ENCODE measurements around the gene DDX41. TPM values are rescaled to one million over a fixed set of nuclear protein-coding genes. Genes with fewer than 3 reads are reported as not detected.

Gene DDX41
- total and polyA plus RNA-seq, 2 donors (not counting 1 experiment from before 2014, with no cell fraction given), result 66.8 to 79.1 TPM

DNA sequence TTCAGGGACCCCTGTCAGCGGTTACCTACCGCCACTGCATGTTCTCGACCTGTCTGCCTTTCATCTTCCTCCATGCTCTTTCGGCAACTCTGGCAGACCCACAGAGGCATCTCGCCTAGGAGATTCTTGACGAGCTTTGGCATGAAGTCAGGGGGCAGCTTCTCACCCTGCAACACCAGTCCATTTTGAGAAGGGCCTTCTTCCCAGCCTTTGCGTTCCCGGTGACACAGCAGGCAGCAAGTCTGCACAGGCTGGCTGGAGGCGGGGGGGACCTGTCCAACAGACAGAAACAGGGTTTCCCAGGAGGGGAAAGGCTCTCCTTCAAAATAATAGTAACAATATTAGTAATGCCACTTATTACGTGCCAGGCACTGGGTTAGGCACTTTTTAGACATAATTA lies 22.1 kb upstream of the DDX41 start:
- TF ChIP-seq, protein P1, sequence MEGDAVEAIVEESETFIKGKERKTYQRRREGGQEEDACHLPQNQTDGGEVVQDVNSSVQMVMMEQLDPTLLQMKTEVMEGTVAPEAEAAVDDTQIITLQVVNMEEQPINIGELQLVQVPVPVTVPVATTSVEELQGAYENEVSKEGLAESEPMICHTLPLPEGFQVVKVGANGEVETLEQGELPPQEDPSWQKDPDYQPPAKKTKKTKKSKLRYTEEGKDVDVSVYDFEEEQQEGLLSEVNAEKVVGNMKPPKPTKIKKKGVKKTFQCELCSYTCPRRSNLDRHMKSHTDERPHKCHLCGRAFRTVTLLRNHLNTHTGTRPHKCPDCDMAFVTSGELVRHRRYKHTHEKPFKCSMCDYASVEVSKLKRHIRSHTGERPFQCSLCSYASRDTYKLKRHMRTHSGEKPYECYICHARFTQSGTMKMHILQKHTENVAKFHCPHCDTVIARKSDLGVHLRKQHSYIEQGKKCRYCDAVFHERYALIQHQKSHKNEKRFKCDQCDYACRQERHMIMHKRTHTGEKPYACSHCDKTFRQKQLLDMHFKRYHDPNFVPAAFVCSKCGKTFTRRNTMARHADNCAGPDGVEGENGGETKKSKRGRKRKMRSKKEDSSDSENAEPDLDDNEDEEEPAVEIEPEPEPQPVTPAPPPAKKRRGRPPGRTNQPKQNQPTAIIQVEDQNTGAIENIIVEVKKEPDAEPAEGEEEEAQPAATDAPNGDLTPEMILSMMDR (conservative IDR thresholded peaks at IDR 0.05 in 1 of 2, IDR thresholded peaks at IDR 0.05 in 1 of 2; ENCODE audit: low read depth in 1 of 2, low read length in 2 of 2), result no peak
- no peak for TF ChIP-seq EZH2 (IDR thresholded peaks at IDR 0.05; ENCODE audit: low read length, missing control alignments)
- H3K27ac ChIP-seq (ENCODE audit: insufficient read depth, low read length), result no peak overlapping the region
- H3K4me3 ChIP-seq (replicated peaks in 1 of 4; ENCODE audit: control extremely low read depth in 1 of 4, insufficient read depth in 1 of 4, low read depth in 3 of 4, low read length in 4 of 4), result no peak overlapping the region
- H3K79me2 ChIP-seq (ENCODE audit: control insufficient read depth, insufficient read depth, low read length), result peaks cover 50% of the 10 kb centered on the region
- no peak overlapping the region for H2AFZ ChIP-seq (ENCODE audit: low read length)
- no peaks in the 10 kb centered on the region for H3K27me3 ChIP-seq (ENCODE audit: control insufficient read depth, insufficient read depth, low read length)
- peaks cover 31% of the 10 kb centered on the region for H3K4me1 ChIP-seq (ENCODE audit: control insufficient read depth, extremely low read depth, insufficient read depth, low read length)
- H4K20me1 ChIP-seq (ENCODE audit: control insufficient read depth, extremely low read depth, insufficient read depth, low read length), result no peaks in the 10 kb centered on the region
- DNase-seq (ENCODE audit: low read depth in 2 of 2), result no peak
- peaks cover 18% of the 10 kb centered on the region for H3K36me3 ChIP-seq (ENCODE audit: control insufficient read depth, insufficient read depth, low read length)
- H3K9ac ChIP-seq (ENCODE audit: insufficient read depth, low read length), result no peak overlapping the region
- H3K4me2 ChIP-seq (ENCODE audit: extremely low read depth, insufficient read depth, low read length), result no peak overlapping the region
- H3K9me3 ChIP-seq (ENCODE audit: control insufficient read depth, insufficient read depth, low read depth, low read length), result no peaks in the 10 kb centered on the region

DNA sequence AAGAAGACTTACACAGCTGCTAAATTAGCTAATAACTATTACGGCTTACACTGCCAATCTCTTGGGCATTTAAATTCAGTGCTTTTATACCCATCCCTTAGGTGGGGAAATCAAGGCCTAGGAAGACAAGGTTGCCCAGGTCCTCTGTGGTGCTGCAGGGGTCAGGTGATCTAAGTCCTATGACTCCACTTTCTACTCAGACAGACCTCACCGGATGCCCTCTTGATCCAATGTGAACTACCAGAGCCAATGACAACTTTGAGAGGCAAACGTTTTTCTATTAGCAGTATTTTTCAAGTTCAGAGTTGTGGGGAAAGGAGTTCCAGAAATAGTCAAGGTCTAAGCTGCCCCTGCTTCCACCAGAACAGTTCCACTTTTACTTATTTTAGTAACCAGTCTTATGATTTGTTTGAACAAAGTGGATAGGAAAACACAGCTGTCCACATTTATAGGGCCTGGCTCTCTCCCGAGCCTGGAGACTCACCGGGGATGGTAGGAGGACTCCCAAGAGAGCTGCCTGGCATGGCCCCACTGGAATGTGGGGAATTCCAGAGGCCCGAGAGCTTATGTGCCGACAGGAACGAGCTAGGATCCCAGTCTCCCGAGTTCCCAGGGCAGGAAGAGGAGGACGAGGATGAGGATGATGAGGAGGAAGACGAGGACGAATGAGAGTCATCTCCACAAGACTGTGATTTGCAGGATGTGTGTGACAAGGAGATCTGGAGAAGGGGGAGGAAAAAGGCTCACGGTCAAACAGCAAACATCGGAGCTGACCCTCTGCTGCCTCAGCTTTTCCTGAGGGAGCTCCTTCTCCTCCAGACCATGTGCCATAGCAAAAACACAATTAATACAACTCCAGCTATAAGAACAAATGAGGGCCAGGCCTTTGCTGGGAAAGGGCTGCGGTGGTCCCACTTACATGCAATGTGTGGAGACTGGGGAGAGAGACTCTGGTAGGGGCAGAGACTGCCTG lies 20.9 kb upstream of the DDX41 start:
- Histone ChIP-seq H3K9ac (ENCODE audit: insufficient read depth, low read length) (peak overlapping the region; percentile 4), H2AFZ (ENCODE audit: low read length) (no peak overlapping the region), H3K4me2 (ENCODE audit: extremely low read depth, insufficient read depth, low read length) (peak overlapping the region; percentile 52), H3K79me2 (ENCODE audit: control insufficient read depth, insufficient read depth, low read length) (peaks cover 43% of the 10 kb centered on the region), H3K27me3 (ENCODE audit: control insufficient read depth, insufficient read depth, low read length) (no peaks in the 10 kb centered on the region), H3K4me3 (replicated peaks in 1 of 4; ENCODE audit: control extremely low read depth in 1 of 4, insufficient read depth in 1 of 4, low read depth in 3 of 4, low read length in 4 of 4) (no peak overlapping the region), H3K27ac (ENCODE audit: insufficient read depth, low read length) (peak overlapping the region; percentile 74), H3K4me1 (ENCODE audit: control insufficient read depth, extremely low read depth, insufficient read depth, low read length) (peaks cover 28% of the 10 kb centered on the region), H3K9me3 (ENCODE audit: control insufficient read depth, insufficient read depth, low read depth, low read length) (no peaks in the 10 kb centered on the region), H3K36me3 (ENCODE audit: control insufficient read depth, insufficient read depth, low read length) (peaks cover 23% of the 10 kb centered on the region), H4K20me1 (ENCODE audit: control insufficient read depth, extremely low read depth, insufficient read depth, low read length) (no peaks in the 10 kb centered on the region)
- TF ChIP-seq, protein P1 (conservative IDR thresholded peaks at IDR 0.05 in 1 of 2, IDR thresholded peaks at IDR 0.05 in 1 of 2; ENCODE audit: low read depth in 1 of 2, low read length in 2 of 2), result no peak
- no peak for TF ChIP-seq EZH2 (IDR thresholded peaks at IDR 0.05; ENCODE audit: low read length, missing control alignments)
- DNase-seq (ENCODE audit: low read depth in 2 of 2), result peak; percentile 29 to 85

DNA sequence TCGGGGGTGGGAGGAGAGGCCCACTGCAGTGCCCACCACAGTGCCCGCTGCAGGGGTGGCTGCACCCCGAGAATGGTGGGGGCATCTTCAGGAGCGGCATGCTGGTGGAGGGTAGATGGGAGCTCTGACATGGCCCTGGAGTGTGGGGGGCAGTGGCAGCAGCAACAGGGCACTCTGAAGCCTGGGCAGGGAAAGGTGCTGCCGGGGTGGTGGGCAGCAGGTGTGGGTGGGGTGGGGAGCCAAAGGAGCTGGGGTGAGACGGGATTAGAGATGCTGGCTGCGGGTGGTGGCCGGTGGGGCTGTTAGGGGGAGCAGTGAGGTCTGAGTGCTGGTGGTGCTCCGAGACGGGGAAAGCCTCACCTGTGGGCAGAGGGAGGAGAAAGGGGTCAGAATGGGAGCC lies 19.6 kb upstream of the DDX41 start:
- peaks cover 28% of the 10 kb centered on the region for H3K4me1 ChIP-seq (ENCODE audit: control insufficient read depth, extremely low read depth, insufficient read depth, low read length)
- no peak for DNase-seq (ENCODE audit: low read depth in 2 of 2)
- H3K4me3 ChIP-seq (replicated peaks in 1 of 4; ENCODE audit: control extremely low read depth in 1 of 4, insufficient read depth in 1 of 4, low read depth in 3 of 4, low read length in 4 of 4), result no peak overlapping the region
- no peak overlapping the region for H3K4me2 ChIP-seq (ENCODE audit: extremely low read depth, insufficient read depth, low read length)
- H2AFZ ChIP-seq (ENCODE audit: low read length), result no peak overlapping the region
- no peaks in the 10 kb centered on the region for H3K9me3 ChIP-seq (ENCODE audit: control insufficient read depth, insufficient read depth, low read depth, low read length)
- no peaks in the 10 kb centered on the region for H4K20me1 ChIP-seq (ENCODE audit: control insufficient read depth, extremely low read depth, insufficient read depth, low read length)
- no peak overlapping the region for H3K9ac ChIP-seq (ENCODE audit: insufficient read depth, low read length)
- H3K27me3 ChIP-seq (ENCODE audit: control insufficient read depth, insufficient read depth, low read length), result no peaks in the 10 kb centered on the region
- H3K27ac ChIP-seq (ENCODE audit: insufficient read depth, low read length), result no peak overlapping the region
- peaks cover 29% of the 10 kb centered on the region for H3K36me3 ChIP-seq (ENCODE audit: control insufficient read depth, insufficient read depth, low read length)
- no peak for TF ChIP-seq EZH2 (IDR thresholded peaks at IDR 0.05; ENCODE audit: low read length, missing control alignments)
- TF ChIP-seq, protein P1 (conservative IDR thresholded peaks at IDR 0.05 in 1 of 2, IDR thresholded peaks at IDR 0.05 in 1 of 2; ENCODE audit: low read depth in 1 of 2, low read length in 2 of 2), result no peak
- H3K79me2 ChIP-seq (ENCODE audit: control insufficient read depth, insufficient read depth, low read length), result peaks cover 32% of the 10 kb centered on the region

All from fibroblast of lung (primary cell).